Activated CD4-positive, alpha-beta memory T cell treated with anti-CD3 and anti-CD28 coated beads for 36 hours (primary cell): ENCODE measurements around the gene PLPPR3. TPM values are rescaled to one million over a fixed set of nuclear protein-coding genes. Genes with fewer than 3 reads are reported as not detected.

ENCODE experiments used
- CTCF ChIA-PET: fragments of 350-600 bp; sonication (Branson Sonifier 250); formaldehyde crosslinking; loops from one replicate; lab custom pipeline; 2021; ENCODE audit warnings: antibody characterized with exemption, inconsistent platforms; lab: Charles Lee
- POLR2A ChIA-PET: fragments of 350-600 bp; sonication (Branson Sonifier 250); formaldehyde crosslinking; loops from one replicate; lab custom pipeline; 2021; ENCODE audit warnings: antibody characterized with exemption; lab: Charles Lee
- DNase-seq: peaks from one replicate; pipeline ENCODE4 v3.0.0-alpha.2; 2020
- H3K27ac Mint-ChIP-seq: one replicate; pipeline ENCODE4 v1.8.0; 2021; ENCODE audit warnings: mixed read lengths
- H3K27me3 Mint-ChIP-seq: one replicate; pipeline ENCODE4 v1.8.0; 2021; ENCODE audit warnings: mixed read lengths
- H3K36me3 Mint-ChIP-seq: one replicate; pipeline ENCODE4 v1.8.0; 2021; ENCODE audit warnings: mixed read lengths
- H3K4me1 Mint-ChIP-seq: one replicate; pipeline ENCODE4 v1.8.0; 2021; ENCODE audit warnings: low read depth, mixed read lengths
- H3K4me3 Mint-ChIP-seq: one replicate; pipeline ENCODE4 v1.8.0; 2021; ENCODE audit warnings: mild to moderate bottlenecking, mixed read lengths
- H3K9me3 Mint-ChIP-seq: one replicate; pipeline ENCODE4 v1.8.0; 2021; ENCODE audit warnings: mixed read lengths
- intact Hi-C: fragments of 100-400 bp; cut with micrococcal nuclease; formaldehyde crosslinking; loops from one replicate; pipeline ENCODE4 v1.15.1; 2023
- total RNA-seq, 2 experiments: library from RNA; stranded (reverse); gene quantifications; one replicate each; pipeline ENCODE4 v1.2.3, GENCODE V29; 2021

The PLPPR3 gene
- total RNA-seq, 2 experiments from 2014 or later = not detected

GRCh38 chr19:801030-801860 lies 20.5 kb downstream of the PLPPR3 start:
- ChIA-PET POLR2A (interaction anchor here (1.0 to 2.2 kb wide), 2 partner anchors 13 to 63 kb away, joined by 3 to 12 read pairs; no protein-coding TSS in a partner anchor), CTCF (interaction anchor here (1.0 kb wide), 1 partner anchor 31 kb away, joined by 4 read pairs; no protein-coding TSS in a partner anchor)
- DNase-seq = peak; percentile 42
- peaks cover 51% of the 10 kb centered on the region for H3K36me3 Mint-ChIP-seq
- H3K27me3 Mint-ChIP-seq = no peaks in the 10 kb centered on the region
- no peaks in the 10 kb centered on the region for H3K9me3 Mint-ChIP-seq
- intact Hi-C loops = no loop called here
- peaks cover 38% of the 10 kb centered on the region for H3K4me1 Mint-ChIP-seq
- peak overlapping the region; percentile 86 for H3K4me3 Mint-ChIP-seq
- H3K27ac Mint-ChIP-seq = peak overlapping the region; percentile 69

DNA sequence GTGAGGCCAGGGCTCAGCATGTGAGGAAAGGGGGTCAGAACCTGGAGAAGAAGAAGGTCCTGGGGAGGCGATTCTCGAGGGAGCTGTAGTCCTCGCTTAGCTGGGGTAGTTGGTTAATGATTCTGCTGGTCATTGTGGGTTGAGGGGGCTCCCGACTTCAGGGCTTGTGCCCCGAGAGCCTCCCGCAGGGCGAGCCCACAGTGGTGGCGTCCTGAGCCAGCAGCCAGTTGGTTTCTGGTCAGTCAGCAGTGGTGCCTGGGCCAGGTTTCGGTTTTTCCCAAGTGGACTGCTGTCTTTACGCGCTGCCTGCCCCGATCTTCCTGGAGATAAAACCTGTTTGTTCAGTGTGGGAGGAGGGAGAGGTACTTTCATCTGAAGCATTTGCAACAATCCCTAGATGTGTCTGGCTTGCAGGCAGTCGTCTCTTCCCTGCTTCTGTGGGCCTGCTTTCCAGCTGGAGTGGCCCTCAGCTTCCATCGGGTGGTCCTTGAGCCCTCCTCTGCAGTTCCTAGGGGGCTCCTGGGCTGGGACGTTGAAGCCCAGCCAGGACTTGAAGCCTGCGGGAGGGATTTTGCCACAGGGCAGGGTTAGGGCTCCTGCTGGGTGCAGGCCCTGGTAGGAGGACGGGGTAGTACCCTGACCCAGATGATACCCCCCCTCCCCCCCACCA lies 21.3 kb downstream of the PLPPR3 start:
- POLR2A ChIA-PET = interaction anchor here (1.0 to 2.4 kb wide), 3 partner anchors 13 to 141 kb away, joined by 3 to 12 read pairs (median 6); no protein-coding TSS in a partner anchor
- H3K27me3 Mint-ChIP-seq = no peaks in the 10 kb centered on the region
- H3K9me3 Mint-ChIP-seq = no peaks in the 10 kb centered on the region
- CTCF ChIA-PET = interaction anchor here (1.0 kb wide), 1 partner anchor 31 kb away, joined by 4 read pairs; no protein-coding TSS in a partner anchor
- intact Hi-C loops = no loop called here
- DNase-seq = no peak
- H3K27ac Mint-ChIP-seq = peak overlapping the region; percentile 84
- peaks cover 50% of the 10 kb centered on the region for H3K36me3 Mint-ChIP-seq
- peak overlapping the region; percentile 86 for H3K4me3 Mint-ChIP-seq
- peaks cover 38% of the 10 kb centered on the region for H3K4me1 Mint-ChIP-seq

DNA sequence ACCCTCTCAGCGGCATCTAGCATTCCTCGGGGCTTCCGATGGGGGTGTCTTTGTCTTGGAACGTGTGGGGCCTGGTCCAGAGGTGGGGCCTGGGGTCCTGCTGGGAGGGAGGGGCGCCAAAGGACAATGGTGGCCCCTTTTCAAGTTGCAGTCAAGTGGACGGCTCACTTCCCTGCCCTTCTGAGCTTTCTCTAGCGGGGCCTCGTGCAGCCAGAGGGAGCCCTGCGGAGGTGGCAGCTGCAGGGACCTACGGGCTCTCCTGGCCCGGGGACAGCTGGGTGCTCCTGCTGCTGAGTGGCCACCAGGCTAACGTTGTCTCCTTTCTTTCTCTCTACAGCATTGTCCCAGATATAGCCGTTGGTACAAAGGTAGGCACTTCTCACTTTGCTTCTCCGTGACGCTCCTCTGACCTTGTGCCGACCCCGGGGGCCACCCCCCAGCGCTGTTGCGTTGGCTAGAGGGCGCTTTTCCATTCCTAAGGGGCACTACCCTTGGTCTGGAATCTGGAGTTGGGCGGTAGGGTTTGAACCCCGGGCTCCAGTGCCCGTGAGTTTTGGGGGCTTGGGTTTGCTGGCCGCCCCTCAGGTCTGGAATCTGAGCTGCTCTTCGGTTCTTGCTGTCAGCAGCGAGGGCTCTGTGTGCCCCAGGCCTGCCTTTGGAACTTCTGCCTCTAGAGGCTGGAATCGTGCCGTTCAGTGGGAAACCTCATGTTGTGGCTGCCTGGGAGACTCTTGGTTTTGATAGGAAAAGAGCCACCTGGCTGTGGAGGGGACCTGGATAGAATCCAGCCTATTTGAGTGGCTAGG lies 22.5 kb downstream of the PLPPR3 start:
- intact Hi-C loops = loop anchor here (5.0 kb wide), 1 partner anchor 108 kb away; no protein-coding TSS in a partner anchor
- ChIA-PET POLR2A (interaction anchor here (1.5 to 2.4 kb wide), 5 partner anchors 10 to 139 kb away, joined by 4 to 12 read pairs (median 6); partner anchors contain the start of gene RNF126), CTCF (interaction anchor here (1.1 kb wide), 1 partner anchor 202 kb away, joined by 3 read pairs; no protein-coding TSS in a partner anchor)
- Mint-ChIP-seq H3K4me3 (peak overlapping the region; percentile 86), H3K36me3 (peaks cover 45% of the 10 kb centered on the region), H3K4me1 (peaks cover 38% of the 10 kb centered on the region), H3K27ac (peak overlapping the region; percentile 90), H3K9me3 (no peaks in the 10 kb centered on the region), H3K27me3 (no peaks in the 10 kb centered on the region)
- peak; percentile 32 for DNase-seq

DNA sequence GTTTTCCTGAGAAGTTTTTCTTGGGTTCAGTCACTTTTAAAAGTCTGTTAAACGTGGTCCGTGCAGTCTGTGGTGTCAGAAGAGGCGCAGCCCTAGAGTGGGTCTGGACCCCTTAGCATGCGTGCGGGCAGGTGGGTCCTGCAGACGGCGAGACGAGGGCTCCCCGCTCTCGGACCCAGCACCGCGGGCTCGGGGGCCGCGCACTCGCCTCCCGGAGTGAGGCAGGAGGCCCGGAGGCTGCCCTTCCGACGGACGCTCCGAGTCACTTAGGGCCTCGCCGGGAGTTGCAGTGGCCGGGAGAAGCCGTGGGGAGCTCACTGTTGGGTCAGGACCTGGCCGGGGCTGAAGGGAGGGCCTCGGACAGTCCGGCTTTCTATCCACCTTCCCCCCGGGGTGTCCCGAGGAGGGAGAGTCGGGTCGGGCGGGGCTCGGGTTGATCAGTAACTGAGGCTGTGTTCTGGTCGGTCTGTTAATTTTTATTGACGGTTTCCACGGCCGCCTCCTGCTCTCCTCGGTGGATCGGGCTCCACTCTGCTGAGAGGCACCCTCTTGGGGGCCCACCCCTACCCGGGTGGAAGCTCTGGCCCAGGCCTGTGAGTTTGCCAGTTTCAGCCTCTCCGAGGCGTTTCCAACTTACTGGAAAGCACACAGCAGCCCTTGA lies 23.2 kb downstream of the PLPPR3 start:
- Mint-ChIP-seq H3K4me1 (peaks cover 35% of the 10 kb centered on the region), H3K27me3 (no peaks in the 10 kb centered on the region), H3K27ac (peak overlapping the region; percentile 90), H3K36me3 (peaks cover 38% of the 10 kb centered on the region), H3K4me3 (peak overlapping the region; percentile 86), H3K9me3 (no peaks in the 10 kb centered on the region)
- ChIA-PET POLR2A (interaction anchor here (1.5 to 2.4 kb wide), 4 partner anchors 11 to 139 kb away, joined by 4 to 8 read pairs (median 5); partner anchors contain the start of gene RNF126), CTCF (interaction anchor here (1.1 kb wide), 1 partner anchor 203 kb away, joined by 3 read pairs; no protein-coding TSS in a partner anchor)
- intact Hi-C loops = loop anchor here (5.0 kb wide), 1 partner anchor 109 kb away; no protein-coding TSS in a partner anchor
- DNase-seq = no peak

GRCh38 chr19:797528-798414 lies 24.0 kb downstream of the PLPPR3 start:
- Mint-ChIP-seq H3K9me3 (no peaks in the 10 kb centered on the region), H3K27ac (peak overlapping the region; percentile 90), H3K27me3 (no peaks in the 10 kb centered on the region), H3K4me1 (peaks cover 30% of the 10 kb centered on the region), H3K4me3 (peak overlapping the region; percentile 86), H3K36me3 (peaks cover 33% of the 10 kb centered on the region)
- ChIA-PET CTCF (interaction anchor here (1.0 to 1.4 kb wide), 3 partner anchors 64 to 482 kb away, joined by 3 read pairs; no protein-coding TSS in a partner anchor), POLR2A (interaction anchor here (1.5 to 1.8 kb wide), 3 partner anchors 11 to 134 kb away, joined by 4 to 8 read pairs (median 6); partner anchors contain the start of gene RNF126)
- DNase-seq = peak; percentile 92
- intact Hi-C loops = loop anchor here (1.0 to 5.0 kb wide), 10 partner anchors 65 to 451 kb away; partner anchors contain the start of genes BSG, MED16, MIDN and POLRMT

DNA sequence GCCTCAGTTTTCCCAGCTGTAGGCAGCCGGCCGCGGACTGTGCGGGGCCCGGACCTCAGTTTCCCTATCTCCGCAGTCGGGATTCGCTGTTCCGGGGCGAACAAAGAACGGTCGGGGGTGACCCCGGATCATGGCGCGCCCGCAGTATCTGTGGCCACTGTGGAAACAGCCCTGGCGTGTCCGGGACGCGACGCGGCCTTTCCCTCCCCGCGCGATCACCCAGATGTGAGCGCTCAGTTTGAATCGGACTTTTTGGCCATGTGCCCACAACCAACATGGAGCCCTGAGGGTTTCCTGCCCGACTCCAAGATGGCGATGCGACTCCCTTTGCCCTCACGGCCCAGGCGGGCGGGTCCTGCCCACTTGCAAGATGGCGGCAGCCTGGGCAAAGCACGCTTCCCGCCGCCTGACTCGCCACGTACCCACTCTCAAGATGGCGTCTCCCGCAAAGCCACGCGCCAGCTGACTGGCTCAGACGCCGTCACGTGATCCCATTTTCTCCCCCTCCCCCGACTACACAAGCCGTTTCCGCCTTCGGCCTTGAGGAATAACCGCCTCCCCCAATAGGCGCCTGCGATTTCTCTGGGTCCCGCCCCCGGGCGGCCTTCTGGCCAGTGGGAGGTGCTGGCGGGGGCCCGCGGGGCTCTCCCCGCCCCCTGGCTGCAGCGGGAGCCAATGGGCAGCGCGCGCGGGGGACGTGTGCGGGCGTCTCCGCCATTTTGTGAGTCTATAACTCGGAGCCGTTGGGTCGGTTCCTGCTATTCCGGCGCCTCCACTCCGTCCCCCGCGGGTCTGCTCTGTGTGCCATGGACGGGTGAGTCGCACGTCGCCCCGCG lies 24.8 kb downstream of the PLPPR3 start, which contains the start of gene PTBP1:
TSS of gene PTBP1 (plus strand) at position 761 of the 836 bp plus-strand sequence. CDS start at position 807, 46 bp downstream.
- H3K27me3 Mint-ChIP-seq = no peaks in the 10 kb centered on the region
- peak; percentile 100 for DNase-seq
- intact Hi-C loops = loop anchor here (1.0 to 5.0 kb wide), 10 partner anchors 66 to 452 kb away; partner anchors contain the start of genes BSG, MED16, MIDN and POLRMT
- peaks cover 22% of the 10 kb centered on the region for H3K4me1 Mint-ChIP-seq
- no peaks in the 10 kb centered on the region for H3K9me3 Mint-ChIP-seq
- POLR2A ChIA-PET = interaction anchor here (1.1 to 1.6 kb wide), 2 partner anchors 134 to 137 kb away, joined by 5 to 6 read pairs; partner anchors contain the start of gene RNF126
- peak within 1 kb of the TSS; percentile 93 for H3K4me3 Mint-ChIP-seq
- peaks cover 30% of the 10 kb centered on the region for H3K36me3 Mint-ChIP-seq
- peak within 1 kb of the TSS; percentile 90 for H3K27ac Mint-ChIP-seq
- CTCF ChIA-PET = interaction anchor here (1.0 to 1.4 kb wide), 2 partner anchors 63 to 483 kb away, joined by 3 read pairs; no protein-coding TSS in a partner anchor

DNA sequence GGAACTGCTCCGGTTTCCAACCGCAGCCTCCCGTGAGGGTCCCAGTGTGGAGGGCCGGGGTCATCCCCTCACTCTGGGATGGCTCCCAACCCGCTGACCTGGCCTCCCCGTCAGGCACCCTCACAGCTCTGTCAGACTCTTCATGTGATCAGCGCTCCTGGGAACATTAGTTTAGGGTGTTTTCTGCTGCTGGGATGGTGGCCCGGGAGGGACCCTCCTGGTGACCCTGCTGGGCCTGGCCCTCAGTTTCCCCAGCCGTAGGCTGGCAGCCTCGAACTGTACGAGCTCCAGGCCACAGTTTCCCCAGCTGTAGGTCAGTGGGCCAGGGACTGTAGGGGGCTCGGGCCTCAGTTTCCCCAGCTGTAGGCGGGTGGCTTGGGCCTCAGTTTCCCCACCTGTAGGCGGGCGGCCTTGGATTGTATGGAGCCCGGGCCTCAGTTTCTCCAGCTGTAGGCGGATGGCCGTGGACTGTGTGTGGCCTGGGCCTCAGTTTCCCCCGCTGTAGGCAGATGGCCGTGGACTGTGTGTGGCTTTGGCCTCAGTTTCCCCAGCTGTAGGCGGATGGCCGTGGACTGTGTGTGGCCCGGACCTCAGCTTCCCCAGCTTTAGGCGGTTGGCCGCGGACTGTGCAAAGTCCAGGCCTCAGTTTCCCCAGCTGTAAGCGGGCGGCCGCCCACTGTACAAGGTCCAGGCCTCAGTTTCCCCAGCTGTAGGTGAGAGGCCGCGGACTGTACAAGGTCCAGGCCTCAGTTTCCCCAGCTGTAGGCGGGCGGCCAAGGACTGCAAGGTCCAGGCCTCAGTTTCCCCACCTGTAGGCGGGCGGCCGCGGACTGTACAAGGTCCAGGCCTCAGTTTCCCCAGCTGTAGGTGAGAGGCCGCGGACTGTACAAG lies 25.8 kb downstream of the PLPPR3 start:
- Mint-ChIP-seq H3K27me3 (no peaks in the 10 kb centered on the region), H3K4me3 (peak overlapping the region; percentile 93), H3K36me3 (peaks cover 24% of the 10 kb centered on the region), H3K9me3 (no peaks in the 10 kb centered on the region), H3K27ac (no peak overlapping the region), H3K4me1 (peaks cover 12% of the 10 kb centered on the region)
- intact Hi-C loops = loop anchor here (2.0 to 5.0 kb wide), 5 partner anchors 67 to 453 kb away; partner anchors contain the start of genes MIDN and POLRMT
- DNase-seq = no peak
- POLR2A ChIA-PET = interaction anchor here (1.1 to 1.6 kb wide), 2 partner anchors 133 to 136 kb away, joined by 5 to 6 read pairs; partner anchors contain the start of gene RNF126
- CTCF ChIA-PET = interaction anchor here (1.4 kb wide), 1 partner anchor 484 kb away, joined by 3 read pairs; no protein-coding TSS in a partner anchor

DNA sequence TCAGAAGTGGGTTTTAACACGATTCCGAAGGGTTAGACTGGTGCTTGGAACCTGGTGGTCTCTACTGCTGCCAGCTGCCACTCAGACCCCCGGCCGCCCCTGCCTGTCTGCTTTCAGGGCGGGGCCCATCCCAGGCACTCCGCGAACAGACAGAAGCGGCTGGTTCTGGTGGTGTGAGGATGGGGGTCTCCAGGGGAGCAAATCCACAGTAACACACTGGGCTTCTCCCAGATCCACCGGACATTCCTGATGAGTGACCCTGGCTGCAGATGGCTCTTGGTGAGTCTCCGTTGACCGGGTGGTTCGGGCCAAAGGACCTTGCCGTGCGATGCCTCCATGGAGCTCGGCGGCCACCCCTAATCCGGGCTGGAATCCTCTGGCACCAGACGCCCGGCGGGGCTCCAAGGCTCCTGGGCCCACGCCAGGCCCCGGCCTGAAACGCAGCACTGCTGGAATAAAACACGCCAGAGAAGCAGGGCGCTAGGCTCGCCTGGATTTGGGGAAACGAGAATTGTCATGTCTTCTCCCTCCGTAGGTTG lies 26.6 kb downstream of the PLPPR3 start:
- ChIA-PET POLR2A (no interaction called here), CTCF (no interaction called here)
- intact Hi-C loops = loop anchor here (5.0 kb wide), 1 partner anchor 112 kb away; no protein-coding TSS in a partner anchor
- H3K36me3 Mint-ChIP-seq = peaks cover 18% of the 10 kb centered on the region
- DNase-seq = no peak
- no peak overlapping the region for H3K4me3 Mint-ChIP-seq
- peaks cover 6% of the 10 kb centered on the region for H3K4me1 Mint-ChIP-seq
- H3K9me3 Mint-ChIP-seq = no peaks in the 10 kb centered on the region
- H3K27ac Mint-ChIP-seq = no peak overlapping the region
- no peaks in the 10 kb centered on the region for H3K27me3 Mint-ChIP-seq
